Muscle layer of duodenum (tissue), 2 donors: Measurements from ENCODE around the gene GNAT3.

Source experiments
- H3K27ac ChIP-seq: one replicate; pipeline ENCODE4 v1.7.0; 2013; ENCODE audit warnings: mild to moderate bottlenecking, low read length
- H3K27me3 ChIP-seq: one replicate; pipeline ENCODE4 v1.7.0; 2013; ENCODE audit warnings: low read depth, mild to moderate bottlenecking, control low read depth, low read length
- H3K36me3 ChIP-seq, 2 donors: one replicate each; pipeline ENCODE4 v1.7.0; 2013; ENCODE audit warnings: low read length in 2 of 2, control low read depth in 1 of 2, mild to moderate bottlenecking in 1 of 2; ENCODE audit not compliant: insufficient read depth in 2 of 2, control insufficient read depth in 1 of 2
- H3K4me1 ChIP-seq, 2 donors: one replicate each; pipeline ENCODE4 v1.7.0; 2013; ENCODE audit warnings: low read length in 2 of 2, mild to moderate bottlenecking in 2 of 2, control low read depth in 1 of 2, moderate library complexity in 1 of 2; ENCODE audit not compliant: insufficient read depth in 2 of 2, control insufficient read depth in 1 of 2
- H3K4me3 ChIP-seq, 2 donors: one replicate each; pipeline ENCODE4 v1.7.0; 2013; ENCODE audit warnings: low read length in 2 of 2, low read depth in 1 of 2, mild to moderate bottlenecking in 1 of 2
- H3K9me3 ChIP-seq, 2 donors: one replicate each; pipeline ENCODE4 v1.7.0; 2013; ENCODE audit warnings: low read length in 2 of 2, control low read depth in 1 of 2, mild to moderate bottlenecking in 1 of 2; ENCODE audit not compliant: control insufficient read depth in 1 of 2
- donor health status: healthy.

The GNAT3 gene

GRCh38 chr7:80413383-80413945 lies 98.4 kb downstream of the GNAT3 start:
- Histone ChIP-seq H3K36me3 (no peaks in the 10 kb centered on the region), H3K4me1 (no peaks in the 10 kb centered on the region), H3K27ac (no peak overlapping the region), H3K4me3 (no peak overlapping the region), H3K27me3 (no peaks in the 10 kb centered on the region), H3K9me3 (no peaks in the 10 kb centered on the region)

GRCh38 chr7:80412842-80413241 lies 99.0 kb downstream of the GNAT3 start:
- H3K27me3 ChIP-seq, result no peaks in the 10 kb centered on the region

GRCh38 chr7:80411621-80412020 lies 100.2 kb downstream of the GNAT3 start:
- Histone ChIP-seq H3K4me3 (no peak overlapping the region), H3K27ac (no peak overlapping the region), H3K27me3 (no peaks in the 10 kb centered on the region), H3K36me3 (no peaks in the 10 kb centered on the region), H3K4me1 (no peaks in the 10 kb centered on the region), H3K9me3 (no peaks in the 10 kb centered on the region)

More at GRCh38 chr7:80412842-80413241, 99.0 kb downstream of the GNAT3 start:
- Histone ChIP-seq H3K4me1 (no peaks in the 10 kb centered on the region), H3K27ac (no peak overlapping the region), H3K4me3 (no peak overlapping the region), H3K36me3 (no peaks in the 10 kb centered on the region), H3K9me3 (no peaks in the 10 kb centered on the region)

- H3K9me3 ChIP-seq, result no peaks in the 10 kb centered on the region
- H3K27me3 ChIP-seq, result no peaks in the 10 kb centered on the region
- no peaks in the 10 kb centered on the region for H3K4me1 ChIP-seq
- H3K36me3 ChIP-seq, result no peaks in the 10 kb centered on the region
- no peak overlapping the region for H3K27ac ChIP-seq
- no peak overlapping the region for H3K4me3 ChIP-seq
These were observed 101.8 kb downstream of the GNAT3 start for GRCh38 chr7:80410081-80410480.
